Measurements from ENCODE around the gene ACER1.
"Not testable (repeated sequence)": the region's sequence is repeated elsewhere in the genome, so short reads cannot be mapped to it uniquely, and the experiment has no call there.

Gene ACER1

GRCh38 chr19:6333439-6333838 lies at the start of gene ACER1:
Gene ACER1 (minus strand): TSS chr19:6333612. CDS start chr19:6333551, 61 bp downstream.
- DNase-seq = no peak

- no peak for DNase-seq
These were observed 49.8 kb upstream of the ACER1 start for GRCh38 chr19:6383188-6383587.

GRCh38 chr19:6381030-6381750 lies 47.8 kb upstream of the ACER1 start:
- DNase-seq = no peak

- DNase-seq = no peak
These were observed 46.3 kb upstream of the ACER1 start for GRCh38 chr19:6379744-6380143.

- no peak for DNase-seq
These were observed 45.1 kb upstream of the ACER1 start for GRCh38 chr19:6378486-6378885.

GRCh38 chr19:6378041-6378440 lies 44.6 kb upstream of the ACER1 start:
- DNase-seq = no peak

- DNase-seq = no peak
These were observed 43.2 kb upstream of the ACER1 start for GRCh38 chr19:6376512-6377190.

- DNase-seq = no peak
These were observed 42.1 kb upstream of the ACER1 start, which contains the start of gene PSPN for GRCh38 chr19:6375411-6376010. Gene PSPN (minus strand): TSS chr19:6375933. CDS start chr19:6375849, 84 bp downstream.

- no peak for DNase-seq
These were observed 41.4 kb upstream of the ACER1 start for GRCh38 chr19:6374711-6375410.

- no peak for DNase-seq
These were observed 40.8 kb upstream of the ACER1 start for GRCh38 chr19:6374161-6374709.

GRCh38 chr19:6373813-6374108 lies 40.3 kb upstream of the ACER1 start:
- no peak for DNase-seq

GRCh38 chr19:6373096-6373812 lies 39.8 kb upstream of the ACER1 start:
- DNase-seq = peak; percentile 95

- peak; percentile 96 for DNase-seq
These were observed 39.2 kb upstream of the ACER1 start, which contains the start of gene ALKBH7 for GRCh38 chr19:6372594-6373095. Gene ALKBH7 (plus strand): TSS chr19:6372794. CDS start chr19:6372821, 27 bp downstream.

GRCh38 chr19:6364353-6364752 lies 30.9 kb upstream of the ACER1 start:
- DNase-seq = no peak

GRCh38 chr19:6362351-6362801 lies 29.0 kb upstream of the ACER1 start:
- DNase-seq = no peak

GRCh38 chr19:6362027-6362350 lies 28.6 kb upstream of the ACER1 start:
- DNase-seq = no peak

GRCh38 chr19:6360857-6361216 lies 27.4 kb upstream of the ACER1 start:
- not testable (repeated sequence) for DNase-seq

- DNase-seq = not testable (repeated sequence)
These were observed 27.0 kb upstream of the ACER1 start for GRCh38 chr19:6360445-6360844.

- DNase-seq = no peak
These were observed 26.3 kb upstream of the ACER1 start for GRCh38 chr19:6359568-6360341.

GRCh38 chr19:6358003-6358402 lies 24.6 kb upstream of the ACER1 start:
- DNase-seq = no peak

GRCh38 chr19:6357174-6357573 lies 23.8 kb upstream of the ACER1 start:
- no peak for DNase-seq
